Esophagus muscularis mucosa (tissue), 4 donors: Measurements from ENCODE around the gene FAM193A. TPM values are rescaled to one million over a fixed set of nuclear protein-coding genes. Genes with fewer than 3 reads are reported as not detected.
A peak's percentile ranks its signal among the peaks of the same experiment; 100 is the strongest.
"Not testable (repeated sequence)": the region's sequence is repeated elsewhere in the genome, so short reads cannot be mapped to it uniquely, and the experiment has no call there.

Experiments
- DNase-seq: peaks from one replicate; pipeline ENCODE4 v3.0.0-alpha.2; 2017; ENCODE audit errors: extremely low spot score
- H3K27ac ChIP-seq, 4 donors: fragments of 200-600 bp; sonication (generic); replicated peaks in 1 of 4; 1 replicate in 3 of 4; 2 replicates in 1 of 4; pipeline ENCODE4 v1.5.1; 2016 to 2019; ENCODE audit warnings: mild to moderate bottlenecking in 1 of 4
- H3K27me3 ChIP-seq, 4 donors: fragments of 200-600 bp; sonication (generic); one replicate each; pipeline versions ENCODE4 v1.5.1 to v1.6.0; 2016 to 2019
- H3K36me3 ChIP-seq, 4 donors: fragments of 200-600 bp; sonication (generic); one replicate each; pipeline ENCODE4 v1.5.1; 2016 to 2019
- H3K4me1 ChIP-seq, 4 donors: fragments of 200-600 bp; sonication (generic); one replicate each; pipeline ENCODE4 v1.5.1; 2016 to 2019
- H3K4me3 ChIP-seq, 4 donors: fragments of 200-600 bp; sonication (generic); 1 replicate in 2 of 4; 2 replicates in 2 of 4; pipeline ENCODE4 v1.5.1; 2016 to 2019; ENCODE audit warnings: mild to moderate bottlenecking in 4 of 4, moderate library complexity in 1 of 4
- H3K9me3 ChIP-seq, 4 donors: fragments of 200-600 bp; sonication (generic); 1 replicate in 3 of 4; 2 replicates in 1 of 4; pipeline ENCODE4 v1.5.1; 2016 to 2019
- CTCF ChIP-seq, 3 experiments: fragments of 200-600 bp in 2 of 3; fragments of 450-650 bp in 1 of 3; sonication (generic) in 2 of 3; IDR thresholded peaks; one replicate each; pipeline ENCODE4 v1.5.1; 2017 to 2019; ENCODE audit warnings: antibody characterized with exemption in 3 of 3, mild to moderate bottlenecking in 2 of 3, moderate library complexity in 1 of 3
- EP300 ChIP-seq: sonication (generic); formaldehyde crosslinking; IDR thresholded peaks from one replicate; pipeline ENCODE4 v1.6.1; 2017; ENCODE audit warnings: antibody characterized with exemption
- POLR2A ChIP-seq: fragments of 450-650 bp; IDR thresholded peaks from one replicate; pipeline ENCODE4 v1.6.1; 2017; ENCODE audit warnings: antibody characterized with exemption, moderate library complexity, mild to moderate bottlenecking, low read depth
- POLR2AphosphoS5 ChIP-seq, 2 donors: sonication (generic); formaldehyde crosslinking; IDR thresholded peaks; one replicate each; pipeline ENCODE4 v1.6.1; 2017; ENCODE audit warnings: antibody characterized with exemption in 2 of 2
- WGBS: methylation state at CpG from one replicate; pipeline ENCODE4 v1.1.5; 2018; 5-methylcytosine and 5-hydroxymethylcytosine counted together
- intact Hi-C: fragments of 100-400 bp; cut with DNase I; formaldehyde crosslinking; loops from one replicate; pipeline ENCODE4 v1.15.1; 2023
- total RNA-seq, 4 donors: library from RNA; depleted of rRNA; stranded (reverse); fragments of >200 nt; gene quantifications; one replicate each; pipeline versions ENCODE4 v1.1.0 to v1.2.1, GENCODE V29; 2016

The FAM193A gene
- total RNA-seq, 4 donors from 2014 or later = 20.0 to 30.6 (median 24.6) TPM

- DNase-seq = no peak
- Histone ChIP-seq H3K4me1 (no peaks in the 10 kb centered on the region), H3K27me3 (no peaks in the 10 kb centered on the region), H3K36me3 (no peaks in the 10 kb centered on the region), H3K9me3 (no peaks in the 10 kb centered on the region), H3K27ac (no peak overlapping the region), H3K4me3 (no peak overlapping the region)
- intact Hi-C loops = no loop called here
- 96% methylated on average over 9 of the region's 9 CpGs for WGBS
- TF ChIP-seq POLR2AphosphoS5 (IDR thresholded peaks at IDR 0.05) (no peak), CTCF (IDR thresholded peaks at IDR 0.05) (no peak), EP300 (no peak), POLR2A (no peak)
These were observed 9.9 kb upstream of the FAM193A start for GRCh38 chr4:2526559-2526958.

GRCh38 chr4:2534904-2535375 is 1.5 kb upstream of the FAM193A start:
- peaks cover 30 to 40% (median 35%) of the 10 kb centered on the region in 4 donors for H3K4me1 ChIP-seq
- no peaks in the 10 kb centered on the region for H3K36me3 ChIP-seq
- peak overlapping the region; percentile 92 to 96 (median 95) for H3K27ac ChIP-seq
- no peaks in the 10 kb centered on the region for H3K27me3 ChIP-seq
- intact Hi-C loops = loop anchor here (5.0 kb wide), 3 partner anchors 68 to 273 kb away; partner anchors contain the start of genes MXD4 and RNF4
- H3K9me3 ChIP-seq = no peaks in the 10 kb centered on the region
- H3K4me3 ChIP-seq = peak overlapping the region; percentile 90 to 99 (median 95)
- no peak for DNase-seq
- TF ChIP-seq POLR2AphosphoS5 (IDR thresholded peaks at IDR 0.05) (no peak), EP300 (no peak), CTCF (IDR thresholded peaks at IDR 0.05) (no peak), POLR2A (no peak)
- WGBS = 70% methylated on average over 3 of the region's 5 CpGs

- intact Hi-C loops = loop anchor here (5.0 kb wide), 3 partner anchors 68 to 273 kb away; partner anchors contain the start of genes MXD4 and RNF4
- peak overlapping the region; percentile 90 to 99 (median 95) for H3K4me3 ChIP-seq
- peak overlapping the region; percentile 92 to 96 (median 95) for H3K27ac ChIP-seq
- no peak for DNase-seq
- no peak for TF ChIP-seq CTCF (IDR thresholded peaks at IDR 0.05)
- TF ChIP-seq EP300 = no peak
- no peak for TF ChIP-seq POLR2AphosphoS5 (IDR thresholded peaks at IDR 0.05)
- TF ChIP-seq POLR2A = peak; percentile 8
- no peaks in the 10 kb centered on the region for H3K36me3 ChIP-seq
- peaks cover 31 to 46% (median 40%) of the 10 kb centered on the region in 4 donors for H3K4me1 ChIP-seq
- WGBS = 1% methylated on average over 44 of the region's 77 CpGs
- H3K27me3 ChIP-seq = no peaks in the 10 kb centered on the region
- no peaks in the 10 kb centered on the region for H3K9me3 ChIP-seq
These were observed 863 bp upstream of the FAM193A start for GRCh38 chr4:2535376-2536192.

GRCh38 chr4:2537011-2537830 is 774 bp downstream of the FAM193A start:
- WGBS = 0% methylated on average over 7 of the region's 103 CpGs
- H3K4me1 ChIP-seq = peaks cover 31 to 57% (median 51%) of the 10 kb centered on the region in 4 donors
- no peak for DNase-seq
- no peaks in the 10 kb centered on the region for H3K36me3 ChIP-seq
- H3K27me3 ChIP-seq = no peaks in the 10 kb centered on the region
- intact Hi-C loops = loop anchor here (5.0 kb wide), 3 partner anchors 70 to 275 kb away; partner anchors contain the start of genes MXD4 and RNF4
- peak overlapping the region; percentile 90 to 99 (median 95) for H3K4me3 ChIP-seq
- TF ChIP-seq EP300 (no peak), POLR2AphosphoS5 (IDR thresholded peaks at IDR 0.05) (peak in 1 of 2 donors; percentile 23)
- H3K27ac ChIP-seq = peak overlapping the region; percentile 92 to 96 (median 96)
- no peaks in the 10 kb centered on the region for H3K9me3 ChIP-seq

GRCh38 chr4:2543580-2544191 is 7.2 kb downstream of the FAM193A start:
- WGBS = 88% methylated on average over 10 of the region's 10 CpGs
- intact Hi-C loops, H3K9me3 ChIP-seq, H3K27me3 ChIP-seq, H3K4me3 ChIP-seq, DNase-seq, H3K36me3 ChIP-seq, H3K27ac ChIP-seq: not testable (repeated sequence)
- peaks cover 18 to 72% (median 44%) of the 10 kb centered on the region in 4 donors for H3K4me1 ChIP-seq
